Testis (tissue), 2 donors: ENCODE measurements around the gene ATRIP.

Source experiments
- POLR2A ChIP-seq: fragments of 450-650 bp; IDR thresholded peaks from one replicate; pipeline ENCODE4 v1.6.1; 2017; ENCODE audit warnings: antibody characterized with exemption, mild to moderate bottlenecking, moderate library complexity
- TF ChIP-seq, protein P1 (sequence below), 3 experiments: fragments of 450-650 bp in 2 of 3; fragments of 200-600 bp in 1 of 3; sonication (generic) in 1 of 3; IDR thresholded peaks; one replicate each; pipeline ENCODE4 v1.5.1; 2016 to 2019; ENCODE audit warnings: antibody characterized with exemption in 3 of 3, mild to moderate bottlenecking in 2 of 3, moderate library complexity in 1 of 3

DNA sequence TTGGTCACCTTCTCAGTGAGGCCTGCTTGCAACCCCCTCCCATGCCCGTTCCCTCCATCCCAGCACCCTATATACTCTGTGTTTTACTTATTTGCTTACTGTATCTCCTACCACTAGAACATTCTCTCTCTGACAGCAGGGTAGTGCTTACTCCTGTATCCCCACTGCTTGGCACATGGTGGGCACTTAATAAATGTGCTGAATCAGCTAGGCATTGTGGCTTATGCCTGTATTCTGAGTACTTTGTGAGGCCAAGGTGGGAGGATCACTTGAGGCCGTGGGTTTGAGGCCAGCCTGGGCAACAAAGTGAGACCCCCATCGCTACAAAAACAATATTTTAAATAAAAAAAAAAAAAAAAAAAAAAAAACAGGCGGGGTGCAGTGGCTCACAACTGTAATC is 65.0 kb downstream of the ATRIP start:
- TF ChIP-seq POLR2A: no peak
- TF ChIP-seq, protein P1, sequence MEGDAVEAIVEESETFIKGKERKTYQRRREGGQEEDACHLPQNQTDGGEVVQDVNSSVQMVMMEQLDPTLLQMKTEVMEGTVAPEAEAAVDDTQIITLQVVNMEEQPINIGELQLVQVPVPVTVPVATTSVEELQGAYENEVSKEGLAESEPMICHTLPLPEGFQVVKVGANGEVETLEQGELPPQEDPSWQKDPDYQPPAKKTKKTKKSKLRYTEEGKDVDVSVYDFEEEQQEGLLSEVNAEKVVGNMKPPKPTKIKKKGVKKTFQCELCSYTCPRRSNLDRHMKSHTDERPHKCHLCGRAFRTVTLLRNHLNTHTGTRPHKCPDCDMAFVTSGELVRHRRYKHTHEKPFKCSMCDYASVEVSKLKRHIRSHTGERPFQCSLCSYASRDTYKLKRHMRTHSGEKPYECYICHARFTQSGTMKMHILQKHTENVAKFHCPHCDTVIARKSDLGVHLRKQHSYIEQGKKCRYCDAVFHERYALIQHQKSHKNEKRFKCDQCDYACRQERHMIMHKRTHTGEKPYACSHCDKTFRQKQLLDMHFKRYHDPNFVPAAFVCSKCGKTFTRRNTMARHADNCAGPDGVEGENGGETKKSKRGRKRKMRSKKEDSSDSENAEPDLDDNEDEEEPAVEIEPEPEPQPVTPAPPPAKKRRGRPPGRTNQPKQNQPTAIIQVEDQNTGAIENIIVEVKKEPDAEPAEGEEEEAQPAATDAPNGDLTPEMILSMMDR (IDR thresholded peaks at IDR 0.05): no peak
